Activated CD4-positive, alpha-beta T cell treated with anti-CD3 and anti-CD28 coated beads for 4 hours (primary cell): ENCODE measurements around the gene PPM1D.
"Not testable (repeated sequence)": the region's sequence is repeated elsewhere in the genome, so short reads cannot be mapped to it uniquely, and the experiment has no call there.

Source experiments
- DNase-seq, 2 donors: peaks; one replicate each; pipeline ENCODE4 v3.0.0-alpha.2; 2020

PPM1D gene

GRCh38 chr17:60594170-60594569, 5.8 kb upstream of the PPM1D start:
- not testable (repeated sequence) for DNase-seq

- no peak for DNase-seq
These were observed 5.3 kb upstream of the PPM1D start for GRCh38 chr17:60594734-60595133.

- DNase-seq = no peak
These were observed 2.7 kb upstream of the PPM1D start for GRCh38 chr17:60597297-60597696.

GRCh38 chr17:60598001-60598736, 1.8 kb upstream of the PPM1D start:
- no peak for DNase-seq

- DNase-seq = peak in 1 of 2 donors; percentile 1
These were observed 773 bp upstream of the PPM1D start for GRCh38 chr17:60599220-60599619.

GRCh38 chr17:60600490-60601446, 775 bp downstream of the PPM1D start:
- peak; percentile 49 to 59 for DNase-seq

- DNase-seq = peak; percentile 31 to 40
These were observed 1.7 kb downstream of the PPM1D start for GRCh38 chr17:60601447-60602384.

GRCh38 chr17:60602385-60602742, 2.4 kb downstream of the PPM1D start:
- DNase-seq = no peak

GRCh38 chr17:60602871-60603270, 2.9 kb downstream of the PPM1D start:
- no peak for DNase-seq

GRCh38 chr17:60603477-60603876, 3.5 kb downstream of the PPM1D start:
- DNase-seq = not testable (repeated sequence)

- DNase-seq = no peak
These were observed 4.8 kb downstream of the PPM1D start for GRCh38 chr17:60604686-60605334.

GRCh38 chr17:60606036-60606435, 6.0 kb downstream of the PPM1D start:
- no peak for DNase-seq

GRCh38 chr17:60610473-60610872, 10.5 kb downstream of the PPM1D start:
- no peak for DNase-seq

- DNase-seq = not testable (repeated sequence)
These were observed 11.3 kb downstream of the PPM1D start for GRCh38 chr17:60611321-60611720.

- DNase-seq = no peak
These were observed 13.3 kb downstream of the PPM1D start for GRCh38 chr17:60613325-60613724.

GRCh38 chr17:60613796-60614195, 13.8 kb downstream of the PPM1D start:
- DNase-seq = not testable (repeated sequence)

GRCh38 chr17:60614247-60614646, 14.3 kb downstream of the PPM1D start:
- DNase-seq = not testable (repeated sequence)

GRCh38 chr17:60615108-60615507, 15.1 kb downstream of the PPM1D start:
- no peak for DNase-seq

GRCh38 chr17:60615840-60616239, 15.8 kb downstream of the PPM1D start:
- no peak for DNase-seq

- no peak for DNase-seq
These were observed 18.1 kb downstream of the PPM1D start for GRCh38 chr17:60618080-60618479.

- no peak for DNase-seq
These were observed 19.0 kb downstream of the PPM1D start for GRCh38 chr17:60618854-60619526.

GRCh38 chr17:60622961-60623360, 23.0 kb downstream of the PPM1D start:
- DNase-seq = no peak
